K562 (cell line): ENCODE results near the gene SPTLC2. TPM values are rescaled to one million over a fixed set of nuclear protein-coding genes. Genes with fewer than 3 reads are reported as not detected.

Experiments used
- CHD1 ChIP-seq: fragments of 200-600 bp; sonication (generic); IDR thresholded peaks from one replicate; pipeline ENCODE4 v1.6.1; 2012; ENCODE audit warnings: mild to moderate bottlenecking, moderate library complexity, low read length, inconsistent platforms
- OTX1 ChIP-seq: fragments of 450-650 bp; formaldehyde crosslinking; IDR thresholded peaks from 2 replicates; pipeline ENCODE4 v1.4.0; 2022; ENCODE audit warnings: mild to moderate bottlenecking
- POLR2B ChIP-seq: fragments of 450-650 bp; IDR thresholded peaks from 2 replicates; pipeline ENCODE4 v1.6.1; 2018; ENCODE audit warnings: low read depth; ENCODE audit not compliant: partially characterized antibody
- POLR3A ChIP-seq: IDR thresholded peaks from 2 replicates; pipeline ENCODE4 v1.6.1; 2011; ENCODE audit warnings: borderline replicate concordance, mild to moderate bottlenecking, moderate library complexity; ENCODE audit not compliant: insufficient read length, insufficient read depth; ENCODE audit errors: extremely low read depth
- PTTG1 ChIP-seq: fragments of 450-650 bp; IDR thresholded peaks from 2 replicates; pipeline ENCODE4 v1.6.1; 2016; ENCODE audit warnings: low read depth, mild to moderate bottlenecking, missing genetic modification characterization, missing compliant biosample characterization
- RBFOX2 ChIP-seq: fragments of 200-400 bp; formaldehyde crosslinking; IDR thresholded peaks from 2 replicates; pipeline ENCODE4 v1.6.1; 2017; ENCODE audit warnings: low read depth, mild to moderate bottlenecking, low read length, moderate library complexity
- XRCC4 ChIP-seq: IDR thresholded peaks from one replicate; pipeline ENCODE4 v1.6.1; 2011; ENCODE audit not compliant: insufficient read depth, insufficient read length; ENCODE audit errors: extremely low read depth
- ZBTB43 ChIP-seq: sonication (generic); formaldehyde crosslinking; IDR thresholded peaks from 2 replicates; pipeline ENCODE4 v1.8.0; 2023; ENCODE audit warnings: mild to moderate bottlenecking, missing genetic modification reagents
- ZNF316 ChIP-seq: fragments of 450-650 bp; IDR thresholded peaks from 2 replicates; pipeline ENCODE4 v1.6.1; 2016
- polyA plus RNA-seq, 8 experiments: library from polyadenylated mRNA; depleted of rRNA in 4 of 8; stranded (reverse) in 5 of 8; unstranded in 3 of 8; fragments of >200 nt; fragmentation: Nextera tagmentation in 2 of 8; fragmentation: Illumina TruSeq in 1 of 8; extraction: Ambion mirVana in 2 of 8; extraction: Trizol in 1 of 8; gene quantifications; 2 replicates each; pipeline versions ENCODE4 v1.2.1 to v1.2.3, GENCODE V29; 2011 to 2014; ENCODE audit warnings: inconsistent platforms in 1 of 8, missing spikeins in 1 of 8
- total RNA-seq, 7 experiments: library from RNA; depleted of rRNA in 6 of 7; stranded (reverse); fragments of >200 nt in 6 of 7; fragmentation: Illumina TruSeq in 2 of 7; extraction: Trizol in 2 of 7; gene quantifications; 2 replicates each; pipeline versions ENCODE4 v1.2.1 to v1.2.3, GENCODE V29; 2011 to 2021; ENCODE audit warnings: low replicate concordance in 1 of 7
- TF ChIP-seq, protein P1 (sequence below): sonication (generic); formaldehyde crosslinking; IDR thresholded peaks from 2 replicates; pipeline ENCODE4 v1.5.0; 2020; ENCODE audit warnings: missing genetic modification reagents
- TF ChIP-seq, protein P2 (sequence below): fragments of 250-450 bp; sonication (Bioruptor Pico); IDR thresholded peaks from 2 replicates; pipeline ENCODE4 v1.4.0; 2020

The SPTLC2 gene
- total and polyA plus RNA-seq, 9 of the 15 experiments (the other 6 are each of a cell fraction or from before 2014, with no cell fraction given), result 4.5 to 30.4 (median 14.0) TPM

DNA sequence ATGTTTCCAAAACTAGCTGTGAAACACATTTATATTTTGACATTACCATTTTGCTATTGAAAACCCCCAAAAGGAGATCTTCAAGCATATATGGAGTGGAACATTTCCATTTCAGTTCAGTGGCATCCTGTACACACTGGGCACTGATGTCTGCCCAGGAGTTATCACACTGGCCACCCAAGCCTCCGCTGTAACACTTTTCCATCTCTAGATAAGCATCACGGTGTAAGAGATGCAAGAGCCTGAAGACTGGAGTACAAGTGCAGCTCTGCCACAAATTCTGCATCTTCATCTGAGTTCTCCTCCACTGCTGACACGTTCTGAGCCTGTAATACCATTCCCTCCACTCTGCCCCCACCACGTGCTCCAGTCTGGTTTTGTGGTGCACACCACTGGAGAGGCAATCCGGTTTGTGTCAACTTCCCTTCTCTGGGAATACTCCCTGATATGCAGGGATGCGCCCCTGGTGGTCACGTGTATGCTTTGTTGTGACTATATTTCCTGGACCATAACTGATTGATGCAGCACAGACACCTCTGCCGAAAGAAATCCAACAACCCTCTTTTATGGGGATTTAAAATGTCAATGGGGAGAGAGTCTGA lies 12.7 kb downstream of the SPTLC2 start (continued):
- TF ChIP-seq POLR3A (no peak), XRCC4 (no peak), POLR2B (no peak), PTTG1 (tag) (no peak), ZBTB43 (CRISPR knock-in tag) (no peak), OTX1 (no peak), CHD1 (no peak), RBFOX2 (no peak), ZNF316 (no peak)
- TF ChIP-seq, protein P1, sequence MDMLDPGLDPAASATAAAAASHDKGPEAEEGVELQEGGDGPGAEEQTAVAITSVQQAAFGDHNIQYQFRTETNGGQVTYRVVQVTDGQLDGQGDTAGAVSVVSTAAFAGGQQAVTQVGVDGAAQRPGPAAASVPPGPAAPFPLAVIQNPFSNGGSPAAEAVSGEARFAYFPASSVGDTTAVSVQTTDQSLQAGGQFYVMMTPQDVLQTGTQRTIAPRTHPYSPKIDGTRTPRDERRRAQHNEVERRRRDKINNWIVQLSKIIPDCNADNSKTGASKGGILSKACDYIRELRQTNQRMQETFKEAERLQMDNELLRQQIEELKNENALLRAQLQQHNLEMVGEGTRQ (CRISPR knock-in tag), result peak; percentile 39
- TF ChIP-seq, protein P2, sequence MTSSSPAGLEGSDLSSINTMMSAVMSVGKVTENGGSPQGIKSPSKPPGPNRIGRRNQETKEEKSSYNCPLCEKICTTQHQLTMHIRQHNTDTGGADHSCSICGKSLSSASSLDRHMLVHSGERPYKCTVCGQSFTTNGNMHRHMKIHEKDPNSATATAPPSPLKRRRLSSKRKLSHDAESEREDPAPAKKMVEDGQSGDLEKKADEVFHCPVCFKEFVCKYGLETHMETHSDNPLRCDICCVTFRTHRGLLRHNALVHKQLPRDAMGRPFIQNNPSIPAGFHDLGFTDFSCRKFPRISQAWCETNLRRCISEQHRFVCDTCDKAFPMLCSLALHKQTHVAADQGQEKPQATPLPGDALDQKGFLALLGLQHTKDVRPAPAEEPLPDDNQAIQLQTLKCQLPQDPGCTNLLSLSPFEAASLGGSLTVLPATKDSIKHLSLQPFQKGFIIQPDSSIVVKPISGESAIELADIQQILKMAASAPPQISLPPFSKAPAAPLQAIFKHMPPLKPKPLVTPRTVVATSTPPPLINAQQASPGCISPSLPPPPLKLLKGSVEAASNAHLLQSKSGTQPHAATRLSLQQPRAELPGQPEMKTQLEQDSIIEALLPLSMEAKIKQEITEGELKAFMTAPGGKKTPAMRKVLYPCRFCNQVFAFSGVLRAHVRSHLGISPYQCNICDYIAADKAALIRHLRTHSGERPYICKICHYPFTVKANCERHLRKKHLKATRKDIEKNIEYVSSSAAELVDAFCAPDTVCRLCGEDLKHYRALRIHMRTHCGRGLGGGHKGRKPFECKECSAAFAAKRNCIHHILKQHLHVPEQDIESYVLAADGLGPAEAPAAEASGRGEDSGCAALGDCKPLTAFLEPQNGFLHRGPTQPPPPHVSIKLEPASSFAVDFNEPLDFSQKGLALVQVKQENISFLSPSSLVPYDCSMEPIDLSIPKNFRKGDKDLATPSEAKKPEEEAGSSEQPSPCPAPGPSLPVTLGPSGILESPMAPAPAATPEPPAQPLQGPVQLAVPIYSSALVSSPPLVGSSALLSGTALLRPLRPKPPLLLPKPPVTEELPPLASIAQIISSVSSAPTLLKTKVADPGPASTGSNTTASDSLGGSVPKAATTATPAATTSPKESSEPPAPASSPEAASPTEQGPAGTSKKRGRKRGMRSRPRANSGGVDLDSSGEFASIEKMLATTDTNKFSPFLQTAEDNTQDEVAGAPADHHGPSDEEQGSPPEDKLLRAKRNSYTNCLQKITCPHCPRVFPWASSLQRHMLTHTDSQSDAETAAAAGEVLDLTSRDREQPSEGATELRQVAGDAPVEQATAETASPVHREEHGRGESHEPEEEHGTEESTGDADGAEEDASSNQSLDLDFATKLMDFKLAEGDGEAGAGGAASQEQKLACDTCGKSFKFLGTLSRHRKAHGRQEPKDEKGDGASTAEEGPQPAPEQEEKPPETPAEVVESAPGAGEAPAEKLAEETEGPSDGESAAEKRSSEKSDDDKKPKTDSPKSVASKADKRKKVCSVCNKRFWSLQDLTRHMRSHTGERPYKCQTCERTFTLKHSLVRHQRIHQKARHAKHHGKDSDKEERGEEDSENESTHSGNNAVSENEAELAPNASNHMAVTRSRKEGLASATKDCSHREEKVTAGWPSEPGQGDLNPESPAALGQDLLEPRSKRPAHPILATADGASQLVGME, result 0 out of 2 replicates have a peak, but pooled peaks have one; percentile 30
